H7 (cell line): ENCODE results near the gene SMAD1. TPM values are rescaled to one million over a fixed set of nuclear protein-coding genes. Genes with fewer than 3 reads are reported as not detected.

ENCODE experiments used
- DNase-seq: peaks from one replicate; pipeline ENCODE4 v3.0.0; 2012
- H3K27me3 ChIP-seq: 2 replicates; pipeline ENCODE4 v1.6.0; 2011; ENCODE audit warnings: mild to moderate bottlenecking, low read length; ENCODE audit not compliant: control insufficient read depth, insufficient read depth
- H3K36me3 ChIP-seq: replicated peaks from 2 replicates; pipeline ENCODE4 v1.5.1; 2011; ENCODE audit warnings: low read length; ENCODE audit not compliant: control insufficient read depth, insufficient read depth
- H3K4me3 ChIP-seq: 2 replicates; pipeline ENCODE4 v1.5.1; 2011; ENCODE audit warnings: low read depth, mild to moderate bottlenecking, control low read depth, low read length, moderate library complexity; ENCODE audit not compliant: insufficient read depth
- total RNA-seq: library from RNA; depleted of rRNA; stranded (reverse); fragments of >200 nt; shearing (Covaris generic); gene quantifications from 2 replicates; pipeline ENCODE4 v1.2.3, GENCODE V29; 2014

Gene SMAD1
- total RNA-seq, 1 experiment from 2014 or later, result 26.2 TPM

DNA sequence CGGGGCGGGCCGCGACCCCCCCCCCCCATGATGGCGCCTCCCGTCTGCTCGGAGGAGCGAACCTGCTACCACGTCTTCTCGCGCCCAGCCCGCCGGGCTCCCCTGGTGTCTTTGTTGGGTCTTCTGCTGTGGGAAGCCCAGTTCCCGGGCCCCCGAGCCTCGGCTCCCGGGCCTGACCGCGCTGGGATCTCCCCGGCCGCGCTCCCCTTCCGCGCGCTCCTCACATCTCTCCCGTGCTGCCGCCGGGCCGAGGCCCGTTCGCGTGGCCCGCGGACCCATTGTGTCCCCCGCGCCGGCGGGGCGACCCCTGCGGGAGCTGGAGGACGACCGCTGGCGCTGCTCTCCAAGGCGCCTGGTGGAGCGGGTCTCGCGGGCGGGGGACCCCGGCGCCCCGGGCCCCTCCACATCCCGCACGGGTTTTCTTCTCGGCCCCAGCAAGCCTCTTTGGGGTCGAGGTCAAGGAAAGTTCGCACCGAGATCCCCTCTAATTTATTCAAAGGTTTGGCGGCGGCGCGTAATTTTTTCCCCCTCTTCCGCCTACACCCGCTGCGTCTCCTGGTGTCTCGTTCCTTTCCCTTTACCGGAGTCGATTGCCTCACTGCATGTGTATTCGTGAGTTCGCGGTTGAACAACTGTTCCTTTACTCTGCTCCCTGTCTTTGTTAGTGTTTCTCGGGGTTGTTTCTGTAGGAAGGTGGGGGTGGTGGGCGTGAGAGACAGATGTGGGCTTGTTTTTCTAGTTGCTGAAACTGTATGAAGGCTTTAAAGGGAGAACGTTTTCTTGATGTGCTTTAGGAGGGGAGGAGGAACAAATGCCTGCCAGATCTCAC, 770 bp downstream of the SMAD1 start:
- Histone ChIP-seq H3K27me3 (peaks cover 2% of the 10 kb centered on the region), H3K36me3 (no peaks in the 10 kb centered on the region), H3K4me3 (peak overlapping the region; percentile 79)
- DNase-seq, result peak; percentile 76

DNA sequence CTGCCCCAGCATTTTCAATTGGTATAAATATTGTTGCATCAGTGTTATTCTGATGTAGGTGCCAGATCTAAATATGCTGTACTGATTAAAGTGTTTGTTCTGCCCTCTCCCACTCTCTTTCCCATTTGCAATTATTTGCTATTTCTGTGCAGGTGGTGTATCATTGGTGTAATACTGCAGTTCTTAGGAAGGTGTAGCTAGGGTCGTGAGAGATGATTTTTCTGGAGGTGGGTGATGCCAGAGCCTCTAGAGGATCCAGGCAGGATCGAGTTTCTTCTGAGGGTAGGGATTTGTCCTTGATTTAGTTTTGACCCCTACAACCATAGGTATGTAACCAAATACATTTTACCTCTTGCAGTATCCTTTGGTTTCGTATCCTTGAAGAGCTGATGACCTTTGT, 1.9 kb downstream of the SMAD1 start:
- Histone ChIP-seq H3K27me3 (peaks cover 2% of the 10 kb centered on the region), H3K4me3 (peak overlapping the region; percentile 79; the same call in 1 of the 2 replicates), H3K36me3 (no peaks in the 10 kb centered on the region)
- no peak for DNase-seq

DNA sequence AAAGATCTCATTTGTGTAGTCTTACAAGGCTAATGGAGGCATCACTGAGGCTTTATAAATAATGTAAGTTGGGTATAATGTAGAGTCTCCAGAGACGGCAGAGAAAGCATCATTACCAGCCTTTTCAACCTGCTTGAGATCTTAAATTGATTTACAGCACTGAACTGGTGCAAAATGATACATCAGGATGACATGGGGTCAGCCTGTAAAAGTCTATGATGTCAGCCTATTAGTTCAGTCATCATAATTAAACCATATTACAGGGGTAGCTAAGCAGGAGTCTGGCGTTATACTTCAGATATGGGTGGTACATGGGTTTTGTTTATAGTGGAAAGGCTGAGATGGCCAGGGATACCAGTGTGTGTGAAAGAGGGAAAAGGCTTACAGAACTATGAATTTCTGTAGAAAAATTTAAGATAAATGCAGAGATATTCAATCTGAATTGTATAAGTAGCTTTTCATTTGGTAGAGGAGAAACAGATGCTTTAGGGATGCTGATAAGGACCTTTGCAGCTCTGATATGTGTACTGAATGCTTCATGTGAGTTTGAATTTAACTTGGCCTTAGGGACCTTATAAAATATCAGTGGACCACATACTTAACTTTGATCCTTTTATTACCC, 2.7 kb downstream of the SMAD1 start:
- Histone ChIP-seq H3K27me3 (peaks cover 2% of the 10 kb centered on the region), H3K36me3 (no peaks in the 10 kb centered on the region), H3K4me3 (no peak overlapping the region)
- no peak for DNase-seq

DNA sequence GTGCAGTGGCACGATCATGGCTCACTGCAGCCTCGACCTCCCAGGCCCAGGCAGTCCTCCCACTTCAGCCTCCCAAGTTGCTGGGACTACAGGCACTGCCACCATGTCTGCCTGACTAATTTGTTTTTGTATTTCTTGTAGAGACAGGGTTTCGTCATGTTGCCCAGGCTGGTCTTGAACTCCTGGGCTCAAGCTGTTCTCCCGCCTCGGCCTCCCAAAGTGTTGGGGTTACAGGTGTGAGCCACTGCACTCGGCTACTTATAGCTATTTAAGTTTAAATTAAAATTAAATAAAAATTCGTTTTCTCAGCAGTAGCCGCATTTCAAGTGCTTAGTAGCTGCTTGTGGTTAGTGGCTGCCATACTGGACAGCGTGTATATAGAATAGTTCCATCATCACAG, 3.5 kb downstream of the SMAD1 start:
- peaks cover 2% of the 10 kb centered on the region for H3K27me3 ChIP-seq
- no peak overlapping the region for H3K4me3 ChIP-seq
- H3K36me3 ChIP-seq, result no peaks in the 10 kb centered on the region
- no peak for DNase-seq

DNA sequence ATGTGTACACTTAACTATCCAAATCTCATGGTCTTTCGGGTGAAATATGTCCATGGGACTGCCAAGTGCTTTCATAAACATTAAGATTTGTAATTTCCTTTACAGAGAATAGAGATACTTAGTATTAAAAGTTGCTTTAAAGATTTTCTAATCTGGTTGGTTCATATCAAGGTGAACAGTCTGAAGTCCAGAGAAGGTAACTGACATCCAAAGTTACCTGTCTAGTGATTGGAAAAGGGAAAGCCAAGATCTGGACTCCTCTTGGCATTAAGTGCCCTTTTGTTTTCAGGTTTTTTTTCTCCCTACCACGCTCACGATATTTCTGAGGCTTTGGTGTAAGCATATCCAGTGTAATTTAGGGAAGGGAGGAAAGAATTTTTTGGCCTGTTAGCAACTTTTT, 5.0 kb downstream of the SMAD1 start:
- H3K4me3 ChIP-seq, result no peak overlapping the region
- H3K36me3 ChIP-seq, result no peaks in the 10 kb centered on the region
- DNase-seq, result no peak
- no peaks in the 10 kb centered on the region for H3K27me3 ChIP-seq

DNA sequence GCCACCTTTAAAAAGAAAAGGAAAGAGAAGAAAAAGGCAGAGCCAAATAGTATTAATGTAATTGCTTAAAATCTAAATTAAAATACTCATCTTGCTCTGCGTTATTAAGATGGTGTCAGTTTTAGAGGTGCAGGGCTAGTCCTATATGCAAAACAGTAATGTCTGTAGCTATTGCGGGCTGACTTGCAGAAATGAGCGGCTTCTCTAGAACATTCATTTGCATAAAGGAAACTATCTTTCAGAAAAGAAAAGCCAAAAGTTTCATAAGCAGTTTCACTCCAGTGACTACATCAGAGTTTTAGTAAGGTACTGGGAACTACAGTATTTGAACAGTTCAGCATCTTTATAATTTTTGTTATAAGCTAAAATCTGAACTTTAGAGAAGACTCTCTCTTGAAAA, 6.0 kb downstream of the SMAD1 start:
- Histone ChIP-seq H3K27me3 (no peaks in the 10 kb centered on the region), H3K4me3 (no peak overlapping the region), H3K36me3 (no peaks in the 10 kb centered on the region)
- no peak for DNase-seq

DNA sequence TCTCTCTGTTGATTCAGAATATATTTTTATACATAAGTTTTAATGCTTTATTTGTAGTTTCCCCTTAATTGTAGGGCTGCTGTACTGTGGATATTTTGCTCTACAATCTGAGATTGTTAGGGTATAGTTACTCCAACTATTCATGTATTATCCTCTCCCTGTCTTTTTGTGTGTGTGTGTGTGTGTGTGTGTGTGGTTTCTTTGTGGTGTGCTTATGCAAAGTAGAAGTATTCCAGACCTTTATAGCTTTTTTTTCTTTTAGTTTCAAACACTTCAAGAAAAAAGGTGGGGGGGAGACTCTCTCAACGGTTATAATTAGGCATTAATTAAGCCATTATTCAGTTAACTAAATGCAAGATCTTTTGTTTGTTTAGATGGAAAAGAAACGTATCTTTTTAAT, 6.7 kb downstream of the SMAD1 start:
- H3K36me3 ChIP-seq, result no peaks in the 10 kb centered on the region
- no peak overlapping the region for H3K4me3 ChIP-seq
- no peaks in the 10 kb centered on the region for H3K27me3 ChIP-seq
- no peak for DNase-seq

DNA sequence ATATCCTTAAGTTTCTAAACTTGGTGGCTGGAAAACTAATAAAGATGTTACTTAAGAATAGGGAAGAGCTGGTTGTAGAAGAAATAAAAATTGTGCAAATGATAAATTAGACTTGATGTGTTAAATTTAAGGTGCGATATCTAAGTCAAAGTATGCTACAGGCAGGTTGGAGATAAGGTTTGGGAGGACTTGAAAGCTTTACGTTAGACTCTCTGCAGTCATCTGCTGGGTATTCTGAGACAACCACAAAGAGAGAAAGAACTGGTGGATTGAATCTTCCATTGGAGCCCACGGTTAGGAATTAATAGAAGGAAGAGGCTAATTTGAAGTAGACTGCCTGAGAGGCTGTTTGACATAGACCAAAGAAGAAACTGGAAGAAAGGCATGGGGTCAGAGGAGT, 7.9 kb downstream of the SMAD1 start:
- Histone ChIP-seq H3K36me3 (no peaks in the 10 kb centered on the region), H3K27me3 (no peaks in the 10 kb centered on the region), H3K4me3 (no peak overlapping the region)
- DNase-seq, result no peak

DNA sequence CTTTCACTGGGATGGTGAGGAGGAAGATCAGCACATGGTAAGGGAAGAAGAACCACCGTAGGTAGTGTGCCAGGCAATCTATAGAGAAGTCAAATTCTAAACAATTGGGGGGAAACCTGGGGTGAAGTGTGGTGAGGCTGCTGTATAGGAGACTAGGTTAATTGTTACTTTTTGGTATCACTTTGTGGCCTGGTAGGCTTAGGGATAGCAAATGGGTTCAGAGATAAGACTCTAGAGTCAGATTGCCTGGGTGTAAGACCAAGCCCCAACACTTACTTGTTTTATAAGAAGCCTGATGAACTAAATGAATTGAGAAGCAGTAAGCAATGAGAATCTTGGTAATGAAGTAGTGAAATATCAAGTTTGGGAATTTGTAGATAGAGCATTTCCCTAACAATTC, 8.7 kb downstream of the SMAD1 start:
- Histone ChIP-seq H3K36me3 (no peaks in the 10 kb centered on the region), H3K27me3 (no peaks in the 10 kb centered on the region), H3K4me3 (no peak overlapping the region)
- DNase-seq, result no peak

DNA sequence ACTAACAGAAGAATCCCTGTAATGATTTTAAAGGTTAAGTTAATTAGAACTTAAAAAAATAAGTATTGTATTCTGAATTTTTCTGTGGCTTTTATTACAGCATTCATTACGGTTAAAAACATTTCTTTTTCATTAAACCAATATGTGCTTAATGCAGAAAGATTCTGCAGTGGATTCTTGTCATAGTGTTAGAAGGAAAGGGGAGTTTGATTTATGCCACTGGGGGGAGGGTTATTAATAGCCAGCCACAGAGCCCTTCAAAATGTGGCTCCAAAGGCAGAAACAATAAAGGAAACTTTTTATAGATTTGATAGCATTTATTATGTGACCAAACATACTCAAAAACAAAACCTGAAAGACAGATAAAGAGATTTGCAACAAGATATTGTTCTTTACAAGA, 9.1 kb downstream of the SMAD1 start:
- DNase-seq, result no peak
- no peak overlapping the region for H3K4me3 ChIP-seq
- no peaks in the 10 kb centered on the region for H3K27me3 ChIP-seq
- H3K36me3 ChIP-seq, result no peaks in the 10 kb centered on the region

DNA sequence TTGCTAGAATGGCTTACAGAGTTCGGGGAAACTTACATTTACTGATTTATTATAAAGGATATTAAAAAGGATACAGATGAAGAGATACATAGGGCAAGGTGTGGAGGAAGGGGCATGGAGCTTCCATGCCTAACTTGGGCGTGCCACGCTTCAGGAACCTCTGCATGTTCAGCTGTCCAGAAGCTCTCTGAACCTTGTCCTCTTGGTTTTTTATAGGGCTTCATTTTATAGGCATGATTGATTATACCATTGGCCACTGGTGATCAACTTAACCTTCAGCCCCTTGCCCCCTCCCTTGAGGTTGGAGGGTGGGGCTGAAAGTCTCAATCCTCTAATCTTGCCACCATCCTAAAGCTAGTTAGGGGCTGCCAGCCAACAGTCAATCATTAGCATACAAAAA, 10.7 kb downstream of the SMAD1 start:
- DNase-seq, result no peak
- Histone ChIP-seq H3K36me3 (no peaks in the 10 kb centered on the region), H3K4me3 (no peak overlapping the region), H3K27me3 (no peaks in the 10 kb centered on the region)

DNA sequence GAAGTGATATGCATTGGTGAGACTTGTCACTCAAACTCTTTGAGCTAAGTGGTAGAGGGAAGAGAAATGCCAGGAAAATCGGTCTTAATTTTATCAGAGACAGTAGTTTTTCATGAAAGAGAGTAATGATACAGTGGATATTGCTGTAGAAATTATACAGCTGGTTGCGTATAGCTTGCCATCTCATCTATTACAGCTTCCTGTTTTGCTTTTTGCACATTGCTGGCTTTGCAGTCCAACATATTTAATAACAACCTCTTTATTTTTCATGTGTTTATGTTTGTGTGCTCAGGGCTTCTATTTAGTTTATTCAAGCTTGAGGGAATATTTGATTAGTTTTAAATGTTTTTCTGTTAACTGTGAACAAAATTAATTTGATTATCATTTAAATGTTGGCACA, 11.5 kb downstream of the SMAD1 start:
- Histone ChIP-seq H3K4me3 (no peak overlapping the region), H3K27me3 (no peaks in the 10 kb centered on the region), H3K36me3 (no peaks in the 10 kb centered on the region)
- no peak for DNase-seq

DNA sequence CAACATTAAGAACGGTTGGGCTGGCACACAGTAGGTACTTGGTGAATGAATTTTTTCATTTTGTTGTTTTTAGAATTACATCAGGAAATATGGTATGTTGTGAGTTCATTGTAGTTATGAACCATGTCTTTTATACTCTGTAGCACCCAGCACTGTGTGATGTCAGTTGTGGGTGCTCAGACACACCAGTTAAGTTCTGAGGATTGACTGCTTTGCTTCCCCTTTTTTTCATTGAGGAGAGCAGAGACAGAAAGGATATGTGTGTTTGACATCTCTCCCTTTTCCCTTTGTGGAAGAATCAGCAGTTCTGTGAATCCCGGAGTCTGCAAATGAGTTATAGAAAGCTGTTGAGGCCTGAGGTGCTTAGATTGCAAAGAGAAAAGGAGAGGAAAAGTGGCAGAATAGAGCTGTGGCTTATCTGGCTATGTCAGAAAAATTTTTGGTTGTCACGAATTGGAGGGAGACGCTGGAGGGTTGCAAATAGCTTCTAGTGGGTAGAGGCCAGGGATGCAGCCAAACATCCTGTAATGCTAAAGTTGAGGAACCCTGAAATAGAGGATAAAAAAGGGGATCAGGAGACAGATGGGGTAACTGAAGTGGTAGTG, 13.1 kb downstream of the SMAD1 start:
- no peak for DNase-seq

DNA sequence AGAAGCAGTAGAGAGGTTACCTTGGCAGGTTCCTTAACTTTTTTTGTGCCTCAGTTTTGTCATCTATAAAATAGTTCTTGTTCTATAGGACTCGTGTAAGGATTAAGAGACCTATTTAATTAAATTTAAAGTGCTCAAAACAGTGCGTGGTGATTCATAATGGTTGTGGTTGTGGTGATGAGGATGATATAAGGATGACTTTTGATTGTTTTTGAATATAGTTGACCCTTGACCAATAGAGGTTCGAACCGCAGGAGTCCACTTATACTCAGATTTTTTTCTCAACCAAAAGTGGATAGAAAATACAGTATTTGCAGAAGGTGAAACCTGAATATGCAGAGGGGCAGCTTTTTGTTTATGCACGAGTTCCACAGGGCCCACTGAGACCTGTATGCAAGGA, 14.6 kb downstream of the SMAD1 start:
- no peaks in the 10 kb centered on the region for H3K27me3 ChIP-seq
- H3K4me3 ChIP-seq, result no peak overlapping the region
- no peaks in the 10 kb centered on the region for H3K36me3 ChIP-seq
- DNase-seq, result no peak

More for the DNA sequence above, 13.1 kb downstream of the SMAD1 start:
- H3K27me3 ChIP-seq, result no peaks in the 10 kb centered on the region
- no peaks in the 10 kb centered on the region for H3K36me3 ChIP-seq
- H3K4me3 ChIP-seq, result no peak overlapping the region
